ENCODE data around the gene CRAT. TPM values are rescaled to one million over a fixed set of nuclear protein-coding genes. Genes with fewer than 3 reads are reported as not detected.
A peak's percentile ranks its signal among the peaks of the same experiment; 100 is the strongest.

CRAT gene
- total and polyA plus RNA-seq, 4 experiments from 2014 or later = 8.7 to 21.0 (median 11.8) TPM

GRCh38 chr9:129100383-129101169, 10.0 kb downstream of the CRAT start:
- Mint-ChIP-seq H3K4me1 (no peaks in the 10 kb centered on the region), H3K27ac (no peak overlapping the region), H3K27me3 (no peaks in the 10 kb centered on the region), H3K9me3 (no peaks in the 10 kb centered on the region), H3K36me3 (no peaks in the 10 kb centered on the region), H3K4me3 (no peak overlapping the region)
- intact Hi-C loops (cut with micrococcal nuclease) = no loop called here
- Histone ChIP-seq H3K9me3 (ENCODE audit: control insufficient read depth in 1 of 2, low read length in 2 of 2) (no peaks in the 10 kb centered on the region), H3K36me3 (ENCODE audit: insufficient read depth, low read length) (no peaks in the 10 kb centered on the region), H3K27ac (ENCODE audit: low read depth, low read length) (no peak overlapping the region), H3K4me1 (ENCODE audit: insufficient read depth, low read length) (no peaks in the 10 kb centered on the region), H3K27me3 (ENCODE audit: insufficient read depth, low read length) (no peaks in the 10 kb centered on the region), H3K4me3 (ENCODE audit: low read length in 2 of 2) (no peak overlapping the region)
- DNase-seq = no peak
- CTCF ChIA-PET (ENCODE audit: partially characterized antibody) = interaction anchor here (0.9 kb wide), 1 partner anchor 27 kb away, joined by 3 read pairs; no protein-coding TSS in a partner anchor
- POLR2A ChIA-PET (ENCODE audit: partially characterized antibody) = no interaction called here

GRCh38 chr9:129098328-129098727, 12.3 kb downstream of the CRAT start:
- no peaks in the 10 kb centered on the region for H3K36me3 ChIP-seq (ENCODE audit: insufficient read depth, low read length)
- intact Hi-C loops (cut with micrococcal nuclease) = no loop called here
- H3K27ac ChIP-seq (ENCODE audit: low read depth, low read length) = no peak overlapping the region
- DNase-seq = no peak
- no peak overlapping the region for H3K4me3 Mint-ChIP-seq
- H3K27me3 Mint-ChIP-seq = no peaks in the 10 kb centered on the region
- H3K27ac Mint-ChIP-seq = no peak overlapping the region
- no peaks in the 10 kb centered on the region for H3K4me1 Mint-ChIP-seq
- POLR2A ChIA-PET (ENCODE audit: partially characterized antibody) = interaction anchor here (0.6 kb wide), 2 partner anchors 17 to 1363 kb away, joined by 3 read pairs; partner anchors contain the start of gene DOLPP1
- CTCF ChIA-PET (ENCODE audit: partially characterized antibody) = interaction anchor here (1.0 kb wide), 1 partner anchor 33 kb away, joined by 3 read pairs; no protein-coding TSS in a partner anchor
- no peaks in the 10 kb centered on the region for H3K27me3 ChIP-seq (ENCODE audit: insufficient read depth, low read length)
- no peak overlapping the region for H3K4me3 ChIP-seq (ENCODE audit: low read length in 2 of 2)
- H3K36me3 Mint-ChIP-seq = peaks cover 0 to 1% of the 10 kb centered on the region in 2 donors
- no peaks in the 10 kb centered on the region for H3K9me3 ChIP-seq (ENCODE audit: control insufficient read depth in 1 of 2, low read length in 2 of 2)
- H3K9me3 Mint-ChIP-seq = no peaks in the 10 kb centered on the region
- no peaks in the 10 kb centered on the region for H3K4me1 ChIP-seq (ENCODE audit: insufficient read depth, low read length)

GRCh38 chr9:129097671-129098306, 12.8 kb downstream of the CRAT start:
- Histone ChIP-seq H3K27ac (ENCODE audit: low read depth, low read length) (no peak overlapping the region), H3K9me3 (ENCODE audit: control insufficient read depth in 1 of 2, low read length in 2 of 2) (no peaks in the 10 kb centered on the region), H3K4me1 (ENCODE audit: insufficient read depth, low read length) (no peaks in the 10 kb centered on the region), H3K36me3 (ENCODE audit: insufficient read depth, low read length) (no peaks in the 10 kb centered on the region), H3K4me3 (ENCODE audit: low read length in 2 of 2) (no peak overlapping the region), H3K27me3 (ENCODE audit: insufficient read depth, low read length) (no peaks in the 10 kb centered on the region)
- DNase-seq = no peak
- Mint-ChIP-seq H3K4me3 (no peak overlapping the region), H3K27ac (no peak overlapping the region), H3K4me1 (no peaks in the 10 kb centered on the region), H3K9me3 (no peaks in the 10 kb centered on the region), H3K27me3 (no peaks in the 10 kb centered on the region), H3K36me3 (peaks cover 0 to 2% of the 10 kb centered on the region in 2 donors)
- ChIA-PET CTCF (ENCODE audit: partially characterized antibody) (interaction anchor here (1.0 to 1.1 kb wide), 2 partner anchors 15 to 34 kb away, joined by 3 read pairs; no protein-coding TSS in a partner anchor), POLR2A (ENCODE audit: partially characterized antibody) (interaction anchor here (0.6 kb wide), 2 partner anchors 17 to 1362 kb away, joined by 3 read pairs; partner anchors contain the start of gene DOLPP1)
- intact Hi-C loops (cut with micrococcal nuclease) = no loop called here

GRCh38 chr9:129095908-129096307, 14.7 kb downstream of the CRAT start:
- peaks cover 0 to 2% of the 10 kb centered on the region in 2 donors for H3K36me3 Mint-ChIP-seq
- Histone ChIP-seq H3K4me1 (ENCODE audit: insufficient read depth, low read length) (no peaks in the 10 kb centered on the region), H3K27ac (ENCODE audit: low read depth, low read length) (no peak overlapping the region), H3K4me3 (ENCODE audit: low read length in 2 of 2) (no peak overlapping the region), H3K27me3 (ENCODE audit: insufficient read depth, low read length) (no peaks in the 10 kb centered on the region), H3K36me3 (ENCODE audit: insufficient read depth, low read length) (no peaks in the 10 kb centered on the region), H3K9me3 (ENCODE audit: control insufficient read depth in 1 of 2, low read length in 2 of 2) (no peaks in the 10 kb centered on the region)
- H3K27ac Mint-ChIP-seq = no peak overlapping the region
- DNase-seq = no peak
- no peaks in the 10 kb centered on the region for H3K27me3 Mint-ChIP-seq
- H3K4me1 Mint-ChIP-seq = no peaks in the 10 kb centered on the region
- no peak overlapping the region for H3K4me3 Mint-ChIP-seq
- CTCF ChIA-PET (ENCODE audit: partially characterized antibody) = no interaction called here
- POLR2A ChIA-PET (ENCODE audit: partially characterized antibody) = interaction anchor here (2.5 kb wide), 1 partner anchor 15 kb away, joined by 10 read pairs; the partner anchor contains the start of gene DOLPP1
- intact Hi-C loops (cut with micrococcal nuclease) = no loop called here
- no peaks in the 10 kb centered on the region for H3K9me3 Mint-ChIP-seq

GRCh38 chr9:129095170-129095667, 15.4 kb downstream of the CRAT start:
- H3K4me1 Mint-ChIP-seq = no peaks in the 10 kb centered on the region
- Histone ChIP-seq H3K9me3 (ENCODE audit: control insufficient read depth in 1 of 2, low read length in 2 of 2) (no peaks in the 10 kb centered on the region), H3K4me3 (ENCODE audit: low read length in 2 of 2) (no peak overlapping the region), H3K27me3 (ENCODE audit: insufficient read depth, low read length) (no peaks in the 10 kb centered on the region), H3K36me3 (ENCODE audit: insufficient read depth, low read length) (no peaks in the 10 kb centered on the region), H3K4me1 (ENCODE audit: insufficient read depth, low read length) (no peaks in the 10 kb centered on the region), H3K27ac (ENCODE audit: low read depth, low read length) (no peak overlapping the region)
- H3K36me3 Mint-ChIP-seq = peaks cover under 1 to 3% of the 10 kb centered on the region in 2 donors
- no peaks in the 10 kb centered on the region for H3K9me3 Mint-ChIP-seq
- H3K27me3 Mint-ChIP-seq = no peaks in the 10 kb centered on the region
- DNase-seq = no peak
- intact Hi-C loops (cut with micrococcal nuclease) = no loop called here
- H3K27ac Mint-ChIP-seq = peak overlapping the region in 1 of 7 donors; percentile 79
- CTCF ChIA-PET (ENCODE audit: partially characterized antibody) = interaction anchor here (1.6 kb wide), 1 partner anchor 36 kb away, joined by 3 read pairs; no protein-coding TSS in a partner anchor
- H3K4me3 Mint-ChIP-seq = no peak overlapping the region
- POLR2A ChIA-PET (ENCODE audit: partially characterized antibody) = interaction anchor here (2.5 kb wide), 1 partner anchor 14 kb away, joined by 10 read pairs; the partner anchor contains the start of gene DOLPP1

- Mint-ChIP-seq H3K36me3 (peaks cover 7 to 9% of the 10 kb centered on the region in 2 donors), H3K4me3 (no peak overlapping the region), H3K9me3 (no peaks in the 10 kb centered on the region), H3K4me1 (no peaks in the 10 kb centered on the region), H3K27ac (peak overlapping the region in 1 of 7 donors; percentile 79), H3K27me3 (no peaks in the 10 kb centered on the region)
- Histone ChIP-seq H3K9me3 (ENCODE audit: control insufficient read depth in 1 of 2, low read length in 2 of 2) (no peaks in the 10 kb centered on the region), H3K36me3 (ENCODE audit: insufficient read depth, low read length) (peaks cover 6% of the 10 kb centered on the region), H3K4me1 (ENCODE audit: insufficient read depth, low read length) (no peaks in the 10 kb centered on the region), H3K27ac (ENCODE audit: low read depth, low read length) (no peak overlapping the region), H3K27me3 (ENCODE audit: insufficient read depth, low read length) (no peaks in the 10 kb centered on the region), H3K4me3 (ENCODE audit: low read length in 2 of 2) (no peak overlapping the region)
- DNase-seq = peak in 1 of 5 donors; percentile 8
- intact Hi-C loops (cut with micrococcal nuclease) = no loop called here
- ChIA-PET POLR2A (ENCODE audit: partially characterized antibody) (interaction anchor here (2.5 kb wide), 1 partner anchor 14 kb away, joined by 10 read pairs; the partner anchor contains the start of gene DOLPP1), CTCF (ENCODE audit: partially characterized antibody) (interaction anchor here (1.6 kb wide), 1 partner anchor 37 kb away, joined by 3 read pairs; no protein-coding TSS in a partner anchor)
Observed at GRCh38 chr9:129094387-129095169, 16.0 kb downstream of the CRAT start.

Data from CD4-positive, alpha-beta memory T cell (primary cell).